Measurements from ENCODE around the gene GAREM2.
A peak's percentile ranks its signal among the peaks of the same experiment; 100 is the strongest.
"Not testable (repeated sequence)": the region's sequence is repeated elsewhere in the genome, so short reads cannot be mapped to it uniquely, and the experiment has no call there.

Gene GAREM2

GRCh38 chr2:26164231-26164630 lies 8.7 kb upstream of the GAREM2 start:
- peaks cover 2% of the 10 kb centered on the region for H3K27me3 Mint-ChIP-seq
- no peak for ATAC-seq
- no peaks in the 10 kb centered on the region for H3K9me3 Mint-ChIP-seq
- DNase-seq, result no peak
- no peaks in the 10 kb centered on the region for H3K4me1 Mint-ChIP-seq
- H3K4me3 Mint-ChIP-seq, result no peak overlapping the region
- H3K27ac Mint-ChIP-seq, result no peak overlapping the region

- Mint-ChIP-seq H3K27ac (no peak overlapping the region), H3K9me3 (no peaks in the 10 kb centered on the region), H3K27me3 (peaks cover 7% of the 10 kb centered on the region), H3K4me3 (no peak overlapping the region), H3K4me1 (no peaks in the 10 kb centered on the region)
- ATAC-seq (no peak), DNase-seq (no peak)
Observed at GRCh38 chr2:26164641-26165211, 8.2 kb upstream of the GAREM2 start.

GRCh38 chr2:26165403-26165802 lies 7.5 kb upstream of the GAREM2 start:
- no peaks in the 10 kb centered on the region for H3K4me1 Mint-ChIP-seq
- ATAC-seq (no peak), DNase-seq (no peak)
- H3K9me3 Mint-ChIP-seq, result no peaks in the 10 kb centered on the region
- no peak overlapping the region for H3K27ac Mint-ChIP-seq
- H3K4me3 Mint-ChIP-seq, result no peak overlapping the region
- peaks cover 11% of the 10 kb centered on the region for H3K27me3 Mint-ChIP-seq

- ATAC-seq, H3K4me1 Mint-ChIP-seq, H3K27ac Mint-ChIP-seq, H3K4me3 Mint-ChIP-seq, H3K9me3 Mint-ChIP-seq, DNase-seq: not testable (repeated sequence)
- peaks cover 20% of the 10 kb centered on the region for H3K27me3 Mint-ChIP-seq
Observed at GRCh38 chr2:26166541-26166940, 6.3 kb upstream of the GAREM2 start.

GRCh38 chr2:26168785-26169184 lies 4.1 kb upstream of the GAREM2 start:
- ATAC-seq (no peak), DNase-seq (no peak)
- H3K9me3 Mint-ChIP-seq, result no peaks in the 10 kb centered on the region
- H3K27ac Mint-ChIP-seq, result no peak overlapping the region
- H3K27me3 Mint-ChIP-seq, result peaks cover 37% of the 10 kb centered on the region
- no peak overlapping the region for H3K4me3 Mint-ChIP-seq
- H3K4me1 Mint-ChIP-seq, result peaks cover 12% of the 10 kb centered on the region

- H3K27me3 Mint-ChIP-seq, result peaks cover 41% of the 10 kb centered on the region
- no peaks in the 10 kb centered on the region for H3K9me3 Mint-ChIP-seq
- H3K4me3 Mint-ChIP-seq, result no peak overlapping the region
- ATAC-seq (no peak), DNase-seq (no peak)
- H3K4me1 Mint-ChIP-seq, result peaks cover 13% of the 10 kb centered on the region
- H3K27ac Mint-ChIP-seq, result no peak overlapping the region
Observed at GRCh38 chr2:26169226-26169625, 3.7 kb upstream of the GAREM2 start.

- no peak for ATAC-seq
- Mint-ChIP-seq H3K27ac (no peak overlapping the region), H3K4me3 (no peak overlapping the region), H3K9me3 (no peaks in the 10 kb centered on the region), H3K4me1 (peaks cover 19% of the 10 kb centered on the region), H3K27me3 (peaks cover 48% of the 10 kb centered on the region)
- no peak for DNase-seq
Observed at GRCh38 chr2:26169681-26170414, 3.0 kb upstream of the GAREM2 start.

- H3K27me3 Mint-ChIP-seq, result peaks cover 57% of the 10 kb centered on the region
- H3K27ac Mint-ChIP-seq, result no peak overlapping the region
- H3K4me3 Mint-ChIP-seq, result no peak overlapping the region
- no peaks in the 10 kb centered on the region for H3K9me3 Mint-ChIP-seq
- no peak for ATAC-seq
- no peak for DNase-seq
- peaks cover 20% of the 10 kb centered on the region for H3K4me1 Mint-ChIP-seq
Observed at GRCh38 chr2:26170795-26171194, 2.1 kb upstream of the GAREM2 start.

GRCh38 chr2:26172189-26172870 lies 558 bp upstream of the GAREM2 start:
- DNase-seq, result no peak
- peaks cover 20% of the 10 kb centered on the region for H3K4me1 Mint-ChIP-seq
- H3K27ac Mint-ChIP-seq, result peak overlapping the region in 1 of 2 donors; percentile 27
- peaks cover 72% of the 10 kb centered on the region for H3K27me3 Mint-ChIP-seq
- peak overlapping the region; percentile 79 to 83 for H3K4me3 Mint-ChIP-seq
- H3K9me3 Mint-ChIP-seq, result no peaks in the 10 kb centered on the region
- ATAC-seq, result peak; percentile 8

GRCh38 chr2:26173776-26174482 lies 1.0 kb downstream of the GAREM2 start:
- Mint-ChIP-seq H3K27me3 (peaks cover 88% of the 10 kb centered on the region), H3K4me1 (peaks cover 29% of the 10 kb centered on the region), H3K4me3 (peak overlapping the region; percentile 80 to 81), H3K9me3 (no peaks in the 10 kb centered on the region), H3K27ac (no peak overlapping the region)
- DNase-seq, result no peak
- ATAC-seq, result no peak

GRCh38 chr2:26174691-26175465 lies 2.0 kb downstream of the GAREM2 start:
- peaks cover 89% of the 10 kb centered on the region for H3K27me3 Mint-ChIP-seq

GRCh38 chr2:26175466-26176278 lies 2.8 kb downstream of the GAREM2 start:
- H3K27ac Mint-ChIP-seq, result no peak overlapping the region
- DNase-seq (no peak), ATAC-seq (no peak)
- no peak overlapping the region for H3K4me3 Mint-ChIP-seq
- peaks cover 95% of the 10 kb centered on the region for H3K27me3 Mint-ChIP-seq
- no peaks in the 10 kb centered on the region for H3K9me3 Mint-ChIP-seq
- peaks cover 42% of the 10 kb centered on the region for H3K4me1 Mint-ChIP-seq

More at GRCh38 chr2:26174691-26175465, 2.0 kb downstream of the GAREM2 start:
- peak; percentile 29 for ATAC-seq
- Mint-ChIP-seq H3K4me1 (peaks cover 36% of the 10 kb centered on the region), H3K9me3 (no peaks in the 10 kb centered on the region), H3K4me3 (no peak overlapping the region), H3K27ac (no peak overlapping the region)
- DNase-seq, result no peak

GRCh38 chr2:26176279-26176615 lies 3.4 kb downstream of the GAREM2 start:
- ATAC-seq, result no peak

GRCh38 chr2:26177122-26177521 lies 4.2 kb downstream of the GAREM2 start:
- peaks cover 89% of the 10 kb centered on the region for H3K27me3 Mint-ChIP-seq
- no peaks in the 10 kb centered on the region for H3K9me3 Mint-ChIP-seq
- no peak overlapping the region for H3K27ac Mint-ChIP-seq
- DNase-seq, result no peak
- no peak overlapping the region for H3K4me3 Mint-ChIP-seq
- H3K4me1 Mint-ChIP-seq, result peaks cover 33% of the 10 kb centered on the region
- ATAC-seq, result no peak

More at GRCh38 chr2:26176279-26176615, 3.4 kb downstream of the GAREM2 start:
- Mint-ChIP-seq H3K27ac (no peak overlapping the region), H3K9me3 (no peaks in the 10 kb centered on the region), H3K4me3 (no peak overlapping the region), H3K4me1 (peaks cover 42% of the 10 kb centered on the region), H3K27me3 (peaks cover 95% of the 10 kb centered on the region)
- DNase-seq, result no peak

Measured in stimulated activated naive CD8-positive, alpha-beta T cell treated with anti-CD3 and anti-CD28 coated beads, Interleukin-15, amount 100 ng/mL, for 72 hours (primary cell).